ENCODE data around the gene MSRB3. TPM values are rescaled to one million over a fixed set of nuclear protein-coding genes. Genes with fewer than 3 reads are reported as not detected.

The MSRB3 gene
- total and polyA plus RNA-seq, 2 experiments from 2014 or later: 0.95 to 1.7 TPM

DNA sequence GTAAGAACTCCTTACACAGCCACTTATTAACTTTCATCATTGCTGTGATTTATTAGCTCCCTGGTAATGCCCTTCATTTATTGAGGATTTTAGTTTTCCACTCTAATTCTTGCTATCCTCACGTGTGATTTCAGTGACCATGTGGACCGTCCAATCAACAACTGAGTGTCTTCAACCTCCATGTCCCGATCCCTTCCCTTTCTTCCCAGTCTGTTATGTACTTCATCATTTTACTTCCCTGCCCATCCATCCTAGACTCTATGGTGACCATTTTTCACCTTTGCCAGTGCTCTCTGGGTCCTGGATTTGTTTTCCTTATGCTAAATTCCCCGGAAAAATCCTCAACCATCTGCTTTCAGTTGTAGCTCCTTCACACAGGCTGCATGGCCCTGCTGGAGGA, 111.0 kb downstream of the MSRB3 start (continued):
- TF ChIP-seq NANOG (IDR thresholded peaks at IDR 0.05; ENCODE audit: borderline replicate concordance) (no peak), EZH2 (IDR thresholded peaks at IDR 0.05; ENCODE audit: low read depth, unreplicated experiment) (no peak)

DNA sequence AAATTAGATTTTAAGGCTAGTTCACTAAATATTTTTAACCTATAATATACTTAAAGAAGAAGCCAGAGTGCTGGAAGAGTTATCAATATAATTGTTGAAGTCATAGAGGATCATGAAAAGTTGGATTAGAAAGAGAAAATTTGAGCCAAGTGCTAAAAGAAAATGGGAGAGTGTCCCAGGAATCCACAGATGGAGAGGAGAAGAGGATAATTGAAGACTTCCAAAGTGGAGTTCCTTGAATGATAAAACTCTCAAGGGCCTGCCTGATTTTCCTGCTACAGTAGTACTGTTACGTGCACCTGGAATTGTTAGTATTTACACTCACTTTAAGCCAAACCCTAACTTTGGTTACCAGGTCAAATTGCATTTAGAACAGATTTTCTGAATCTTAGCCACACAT, 113.2 kb downstream of the MSRB3 start:
- H3K9me3 Mint-ChIP-seq: peaks cover 7% of the 10 kb centered on the region; the same call in 1 of the 3 replicates
- TF ChIP-seq POLR2AphosphoS5 (IDR thresholded peaks at IDR 0.05; ENCODE audit: low read depth): no peak
- TF ChIP-seq STAT1 (IDR thresholded peaks at IDR 0.05; ENCODE audit: unreplicated experiment): no peak
- no peak for TF ChIP-seq JUNB (IDR thresholded peaks at IDR 0.05; ENCODE audit: unreplicated experiment)
- TF ChIP-seq, protein P1, sequence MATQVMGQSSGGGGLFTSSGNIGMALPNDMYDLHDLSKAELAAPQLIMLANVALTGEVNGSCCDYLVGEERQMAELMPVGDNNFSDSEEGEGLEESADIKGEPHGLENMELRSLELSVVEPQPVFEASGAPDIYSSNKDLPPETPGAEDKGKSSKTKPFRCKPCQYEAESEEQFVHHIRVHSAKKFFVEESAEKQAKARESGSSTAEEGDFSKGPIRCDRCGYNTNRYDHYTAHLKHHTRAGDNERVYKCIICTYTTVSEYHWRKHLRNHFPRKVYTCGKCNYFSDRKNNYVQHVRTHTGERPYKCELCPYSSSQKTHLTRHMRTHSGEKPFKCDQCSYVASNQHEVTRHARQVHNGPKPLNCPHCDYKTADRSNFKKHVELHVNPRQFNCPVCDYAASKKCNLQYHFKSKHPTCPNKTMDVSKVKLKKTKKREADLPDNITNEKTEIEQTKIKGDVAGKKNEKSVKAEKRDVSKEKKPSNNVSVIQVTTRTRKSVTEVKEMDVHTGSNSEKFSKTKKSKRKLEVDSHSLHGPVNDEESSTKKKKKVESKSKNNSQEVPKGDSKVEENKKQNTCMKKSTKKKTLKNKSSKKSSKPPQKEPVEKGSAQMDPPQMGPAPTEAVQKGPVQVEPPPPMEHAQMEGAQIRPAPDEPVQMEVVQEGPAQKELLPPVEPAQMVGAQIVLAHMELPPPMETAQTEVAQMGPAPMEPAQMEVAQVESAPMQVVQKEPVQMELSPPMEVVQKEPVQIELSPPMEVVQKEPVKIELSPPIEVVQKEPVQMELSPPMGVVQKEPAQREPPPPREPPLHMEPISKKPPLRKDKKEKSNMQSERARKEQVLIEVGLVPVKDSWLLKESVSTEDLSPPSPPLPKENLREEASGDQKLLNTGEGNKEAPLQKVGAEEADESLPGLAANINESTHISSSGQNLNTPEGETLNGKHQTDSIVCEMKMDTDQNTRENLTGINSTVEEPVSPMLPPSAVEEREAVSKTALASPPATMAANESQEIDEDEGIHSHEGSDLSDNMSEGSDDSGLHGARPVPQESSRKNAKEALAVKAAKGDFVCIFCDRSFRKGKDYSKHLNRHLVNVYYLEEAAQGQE (IDR thresholded peaks at IDR 0.05; ENCODE audit: unreplicated experiment): no peak
- TF ChIP-seq EZH2 (IDR thresholded peaks at IDR 0.05; ENCODE audit: low read depth, unreplicated experiment): no peak
- no peak for TF ChIP-seq EZH2phosphoT487 (IDR thresholded peaks at IDR 0.05; ENCODE audit: unreplicated experiment)
- TF ChIP-seq NANOG (IDR thresholded peaks at IDR 0.05; ENCODE audit: borderline replicate concordance): no peak
- TF ChIP-seq, protein P2, sequence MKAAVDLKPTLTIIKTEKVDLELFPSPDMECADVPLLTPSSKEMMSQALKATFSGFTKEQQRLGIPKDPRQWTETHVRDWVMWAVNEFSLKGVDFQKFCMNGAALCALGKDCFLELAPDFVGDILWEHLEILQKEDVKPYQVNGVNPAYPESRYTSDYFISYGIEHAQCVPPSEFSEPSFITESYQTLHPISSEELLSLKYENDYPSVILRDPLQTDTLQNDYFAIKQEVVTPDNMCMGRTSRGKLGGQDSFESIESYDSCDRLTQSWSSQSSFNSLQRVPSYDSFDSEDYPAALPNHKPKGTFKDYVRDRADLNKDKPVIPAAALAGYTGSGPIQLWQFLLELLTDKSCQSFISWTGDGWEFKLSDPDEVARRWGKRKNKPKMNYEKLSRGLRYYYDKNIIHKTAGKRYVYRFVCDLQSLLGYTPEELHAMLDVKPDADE (IDR thresholded peaks at IDR 0.05): no peak
- no peak for TF ChIP-seq CREB1 (CRISPR knock-in tag; IDR thresholded peaks at IDR 0.05; ENCODE audit: low read depth)
- no peak for TF ChIP-seq ZNF114 (CRISPR knock-in tag; IDR thresholded peaks at IDR 0.05)
- TF ChIP-seq, protein P3, sequence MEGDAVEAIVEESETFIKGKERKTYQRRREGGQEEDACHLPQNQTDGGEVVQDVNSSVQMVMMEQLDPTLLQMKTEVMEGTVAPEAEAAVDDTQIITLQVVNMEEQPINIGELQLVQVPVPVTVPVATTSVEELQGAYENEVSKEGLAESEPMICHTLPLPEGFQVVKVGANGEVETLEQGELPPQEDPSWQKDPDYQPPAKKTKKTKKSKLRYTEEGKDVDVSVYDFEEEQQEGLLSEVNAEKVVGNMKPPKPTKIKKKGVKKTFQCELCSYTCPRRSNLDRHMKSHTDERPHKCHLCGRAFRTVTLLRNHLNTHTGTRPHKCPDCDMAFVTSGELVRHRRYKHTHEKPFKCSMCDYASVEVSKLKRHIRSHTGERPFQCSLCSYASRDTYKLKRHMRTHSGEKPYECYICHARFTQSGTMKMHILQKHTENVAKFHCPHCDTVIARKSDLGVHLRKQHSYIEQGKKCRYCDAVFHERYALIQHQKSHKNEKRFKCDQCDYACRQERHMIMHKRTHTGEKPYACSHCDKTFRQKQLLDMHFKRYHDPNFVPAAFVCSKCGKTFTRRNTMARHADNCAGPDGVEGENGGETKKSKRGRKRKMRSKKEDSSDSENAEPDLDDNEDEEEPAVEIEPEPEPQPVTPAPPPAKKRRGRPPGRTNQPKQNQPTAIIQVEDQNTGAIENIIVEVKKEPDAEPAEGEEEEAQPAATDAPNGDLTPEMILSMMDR (conservative IDR thresholded peaks at IDR 0.05; ENCODE audit: low read depth in 2 of 2): no peak
- TF ChIP-seq ZNF331 (CRISPR knock-in tag; IDR thresholded peaks at IDR 0.05; ENCODE audit: low read depth): no peak
- TF ChIP-seq, protein P4, sequence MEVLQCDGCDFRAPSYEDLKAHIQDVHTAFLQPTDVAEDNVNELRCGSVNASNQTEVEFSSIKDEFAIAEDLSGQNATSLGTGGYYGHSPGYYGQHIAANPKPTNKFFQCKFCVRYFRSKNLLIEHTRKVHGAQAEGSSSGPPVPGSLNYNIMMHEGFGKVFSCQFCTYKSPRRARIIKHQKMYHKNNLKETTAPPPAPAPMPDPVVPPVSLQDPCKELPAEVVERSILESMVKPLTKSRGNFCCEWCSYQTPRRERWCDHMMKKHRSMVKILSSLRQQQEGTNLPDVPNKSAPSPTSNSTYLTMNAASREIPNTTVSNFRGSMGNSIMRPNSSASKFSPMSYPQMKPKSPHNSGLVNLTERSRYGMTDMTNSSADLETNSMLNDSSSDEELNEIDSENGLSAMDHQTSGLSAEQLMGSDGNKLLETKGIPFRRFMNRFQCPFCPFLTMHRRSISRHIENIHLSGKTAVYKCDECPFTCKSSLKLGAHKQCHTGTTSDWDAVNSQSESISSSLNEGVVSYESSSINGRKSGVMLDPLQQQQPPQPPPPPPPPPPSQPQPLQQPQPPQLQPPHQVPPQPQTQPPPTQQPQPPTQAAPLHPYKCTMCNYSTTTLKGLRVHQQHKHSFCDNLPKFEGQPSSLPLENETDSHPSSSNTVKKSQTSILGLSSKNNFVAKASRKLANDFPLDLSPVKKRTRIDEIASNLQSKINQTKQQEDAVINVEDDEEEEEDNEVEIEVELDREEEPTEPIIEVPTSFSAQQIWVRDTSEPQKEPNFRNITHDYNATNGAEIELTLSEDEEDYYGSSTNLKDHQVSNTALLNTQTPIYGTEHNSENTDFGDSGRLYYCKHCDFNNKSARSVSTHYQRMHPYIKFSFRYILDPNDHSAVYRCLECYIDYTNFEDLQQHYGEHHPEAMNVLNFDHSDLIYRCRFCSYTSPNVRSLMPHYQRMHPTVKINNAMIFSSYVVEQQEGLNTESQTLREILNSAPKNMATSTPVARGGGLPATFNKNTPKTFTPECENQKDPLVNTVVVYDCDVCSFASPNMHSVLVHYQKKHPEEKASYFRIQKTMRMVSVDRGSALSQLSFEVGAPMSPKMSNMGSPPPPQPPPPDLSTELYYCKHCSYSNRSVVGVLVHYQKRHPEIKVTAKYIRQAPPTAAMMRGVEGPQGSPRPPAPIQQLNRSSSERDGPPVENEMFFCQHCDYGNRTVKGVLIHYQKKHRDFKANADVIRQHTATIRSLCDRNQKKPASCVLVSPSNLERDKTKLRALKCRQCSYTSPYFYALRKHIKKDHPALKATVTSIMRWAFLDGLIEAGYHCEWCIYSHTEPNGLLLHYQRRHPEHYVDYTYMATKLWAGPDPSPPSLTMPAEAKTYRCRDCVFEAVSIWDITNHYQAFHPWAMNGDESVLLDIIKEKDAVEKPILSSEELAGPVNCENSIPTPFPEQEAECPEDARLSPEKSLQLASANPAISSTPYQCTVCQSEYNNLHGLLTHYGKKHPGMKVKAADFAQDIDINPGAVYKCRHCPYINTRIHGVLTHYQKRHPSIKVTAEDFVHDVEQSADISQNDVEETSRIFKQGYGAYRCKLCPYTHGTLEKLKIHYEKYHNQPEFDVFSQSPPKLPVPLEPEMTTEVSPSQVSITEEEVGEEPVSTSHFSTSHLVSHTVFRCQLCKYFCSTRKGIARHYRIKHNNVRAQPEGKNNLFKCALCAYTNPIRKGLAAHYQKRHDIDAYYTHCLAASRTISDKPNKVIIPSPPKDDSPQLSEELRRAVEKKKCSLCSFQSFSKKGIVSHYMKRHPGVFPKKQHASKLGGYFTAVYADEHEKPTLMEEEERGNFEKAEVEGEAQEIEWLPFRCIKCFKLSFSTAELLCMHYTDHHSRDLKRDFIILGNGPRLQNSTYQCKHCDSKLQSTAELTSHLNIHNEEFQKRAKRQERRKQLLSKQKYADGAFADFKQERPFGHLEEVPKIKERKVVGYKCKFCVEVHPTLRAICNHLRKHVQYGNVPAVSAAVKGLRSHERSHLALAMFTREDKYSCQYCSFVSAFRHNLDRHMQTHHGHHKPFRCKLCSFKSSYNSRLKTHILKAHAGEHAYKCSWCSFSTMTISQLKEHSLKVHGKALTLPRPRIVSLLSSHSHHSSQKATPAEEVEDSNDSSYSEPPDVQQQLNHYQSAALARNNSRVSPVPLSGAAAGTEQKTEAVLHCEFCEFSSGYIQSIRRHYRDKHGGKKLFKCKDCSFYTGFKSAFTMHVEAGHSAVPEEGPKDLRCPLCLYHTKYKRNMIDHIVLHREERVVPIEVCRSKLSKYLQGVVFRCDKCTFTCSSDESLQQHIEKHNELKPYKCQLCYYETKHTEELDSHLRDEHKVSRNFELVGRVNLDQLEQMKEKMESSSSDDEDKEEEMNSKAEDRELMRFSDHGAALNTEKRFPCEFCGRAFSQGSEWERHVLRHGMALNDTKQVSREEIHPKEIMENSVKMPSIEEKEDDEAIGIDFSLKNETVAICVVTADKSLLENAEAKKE (CRISPR knock-in tag; IDR thresholded peaks at IDR 0.05): no peak
- no peak for ATAC-seq

More for the DNA sequence above, 113.2 kb downstream of the MSRB3 start:
- Mint-ChIP-seq H3K36me3 (ENCODE audit: low read depth) (peaks cover 2% of the 10 kb centered on the region; the same call in 1 of the 3 replicates), H3K27me3 (ENCODE audit: insufficient read depth, low read depth, poor library complexity) (no peaks in the 10 kb centered on the region), H3K4me1 (no peaks in the 10 kb centered on the region; the same call in 2 of the 3 replicates), H3K4me3 (no peak overlapping the region), H3K27ac (no peak overlapping the region)
- Histone ChIP-seq H3K4me2 (no peak overlapping the region), H3K27ac (ENCODE audit: low read depth) (no peak overlapping the region), H2AFZ (no peak overlapping the region), H3K27me3 (ENCODE audit: insufficient read depth) (no peaks in the 10 kb centered on the region), H3K9me2 (ENCODE audit: insufficient read depth) (no peaks in the 10 kb centered on the region), H3K79me2 (replicated peaks; ENCODE audit: insufficient read depth) (no peaks in the 10 kb centered on the region), H4K20me1 (replicated peaks; ENCODE audit: insufficient read depth) (no peaks in the 10 kb centered on the region), H3F3A (replicated peaks; ENCODE audit: low read depth) (no peaks in the 10 kb centered on the region), H3K4me1 (ENCODE audit: insufficient read depth) (no peaks in the 10 kb centered on the region), H3K4me3 (no peak overlapping the region), H3K36me3 (ENCODE audit: insufficient read depth) (peaks cover 6% of the 10 kb centered on the region; the same call in 1 of the 2 replicates)
- DNase-seq (ENCODE audit: low spot score): no peak
